SIG-M5 (cell line): Measurements from ENCODE around the gene LIPC.
A peak's percentile ranks its signal among the peaks of the same experiment; 100 is the strongest.

Source experiments
- DNase-seq: peaks from one replicate; lab custom pipeline; 2025; lab: John Stamatoyannopoulos, UW

The LIPC gene

DNA sequence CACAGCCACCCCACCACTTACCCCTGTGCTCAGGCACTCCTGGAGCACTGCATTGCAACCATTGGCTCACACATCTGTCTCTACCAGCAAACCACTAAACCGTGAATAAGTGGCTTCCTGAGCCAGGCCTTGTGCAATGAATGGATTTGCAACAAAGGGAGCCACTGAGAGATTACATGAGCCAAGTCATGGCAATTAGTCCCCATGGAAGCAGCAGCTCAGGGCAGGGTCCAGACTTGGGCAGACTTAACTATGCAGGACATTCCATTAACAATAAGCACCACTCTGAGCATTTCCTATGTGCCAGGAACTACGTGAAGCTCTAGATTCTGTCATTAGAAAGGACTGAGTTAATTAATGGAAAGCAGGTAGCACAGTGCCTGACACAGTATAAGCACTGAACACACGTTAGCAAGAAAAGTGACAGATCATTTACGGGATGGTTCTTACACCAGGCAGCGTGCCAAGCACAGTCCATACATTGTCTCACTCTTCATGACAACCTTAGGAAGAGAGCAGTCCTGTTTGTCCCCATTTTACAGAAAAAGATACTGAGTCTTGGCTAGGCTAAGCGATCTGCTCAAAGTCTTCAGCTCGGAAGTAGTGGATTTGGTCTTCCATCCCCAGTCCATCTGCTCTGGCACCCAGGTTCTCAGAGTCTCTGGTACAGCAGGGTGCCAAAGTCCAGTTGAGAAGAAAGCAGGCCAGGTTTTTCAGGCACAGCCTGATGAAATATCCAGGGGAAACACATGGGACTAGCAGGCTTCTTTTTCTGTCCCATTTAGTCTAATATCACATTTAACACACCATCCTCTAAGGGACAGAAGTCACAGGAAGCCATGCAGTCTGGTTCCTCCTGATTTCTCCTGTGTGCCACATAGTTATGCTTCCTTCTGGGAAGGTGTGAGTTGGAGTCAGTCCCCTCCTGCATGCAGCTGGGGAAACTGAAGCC is 44.1 kb downstream of the LIPC start:
- no peak for DNase-seq

DNA sequence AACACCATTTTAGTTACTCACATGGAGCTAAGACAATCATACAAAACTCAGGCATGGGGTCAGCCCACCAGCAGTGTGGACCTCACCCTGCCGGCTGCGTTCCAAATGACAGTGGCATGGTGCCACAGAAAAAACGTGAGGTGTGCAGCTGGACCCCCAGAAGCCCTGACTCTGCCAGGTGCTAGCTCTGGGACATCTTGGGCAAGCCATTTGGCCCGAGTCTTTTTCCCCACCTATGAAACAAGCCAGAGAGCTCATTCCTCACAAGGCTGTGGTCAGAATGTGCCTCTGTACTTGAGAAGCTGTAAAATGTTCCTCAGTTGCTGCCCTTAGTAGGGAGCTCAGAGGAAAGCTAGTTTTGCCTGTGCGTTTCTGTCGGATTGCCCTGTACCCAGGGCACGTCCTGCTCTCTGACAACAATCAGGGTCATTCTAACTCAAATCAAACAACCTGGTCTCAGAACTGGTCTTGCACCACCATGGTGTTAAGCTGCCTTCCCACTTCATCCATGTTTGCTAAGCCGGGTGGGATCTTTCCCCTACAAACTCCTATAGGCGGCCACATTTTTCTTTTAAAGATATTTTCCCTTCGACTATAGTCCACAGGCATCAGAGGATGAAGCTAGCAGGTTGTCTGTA is 44.9 kb downstream of the LIPC start:
- no peak for DNase-seq

DNA sequence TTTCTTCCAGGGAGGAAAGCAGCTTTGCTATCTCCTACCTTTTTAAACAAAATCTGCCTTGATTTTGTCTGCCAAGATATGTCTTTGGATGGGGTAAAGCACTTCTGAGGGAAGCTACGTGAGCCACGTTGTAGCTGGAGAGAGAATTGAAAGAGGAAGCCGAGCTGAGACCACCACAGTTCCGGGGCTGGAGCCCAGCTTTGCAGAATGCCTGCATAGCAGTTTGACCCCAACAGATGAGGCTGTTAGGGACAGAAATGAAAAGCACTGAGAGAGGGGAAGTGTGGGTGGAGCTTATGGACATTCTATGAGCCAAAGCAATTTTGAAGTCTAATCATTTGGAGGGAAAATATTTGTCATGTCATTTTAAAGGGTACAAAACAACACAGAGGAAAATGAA is 45.4 kb downstream of the LIPC start:
- no peak for DNase-seq

DNA sequence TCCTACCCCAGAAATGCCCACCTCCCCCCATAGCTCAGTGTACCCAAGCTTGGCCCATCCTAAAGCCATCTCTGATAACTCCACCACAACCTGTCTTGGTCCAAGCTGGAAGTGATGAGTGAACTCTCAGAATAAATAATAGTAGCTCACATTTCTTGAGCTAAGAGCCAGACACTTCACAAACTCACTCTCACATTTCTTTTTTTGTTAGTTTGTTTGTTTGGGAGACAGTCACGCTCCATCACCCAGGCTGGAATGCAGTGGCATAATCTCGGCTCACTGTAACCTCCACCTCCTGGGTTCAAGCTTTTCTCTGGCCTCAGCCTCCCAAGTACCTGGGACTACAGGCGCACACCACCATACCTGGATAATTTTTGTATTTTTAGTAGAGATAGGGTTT is 46.2 kb downstream of the LIPC start:
- DNase-seq = no peak

- no peak for DNase-seq
Observed at GRCh38 chr15:58478579-58478978, 46.8 kb downstream of the LIPC start.

- no peak for DNase-seq
Observed at GRCh38 chr15:58479941-58480340, 48.1 kb downstream of the LIPC start.

DNA sequence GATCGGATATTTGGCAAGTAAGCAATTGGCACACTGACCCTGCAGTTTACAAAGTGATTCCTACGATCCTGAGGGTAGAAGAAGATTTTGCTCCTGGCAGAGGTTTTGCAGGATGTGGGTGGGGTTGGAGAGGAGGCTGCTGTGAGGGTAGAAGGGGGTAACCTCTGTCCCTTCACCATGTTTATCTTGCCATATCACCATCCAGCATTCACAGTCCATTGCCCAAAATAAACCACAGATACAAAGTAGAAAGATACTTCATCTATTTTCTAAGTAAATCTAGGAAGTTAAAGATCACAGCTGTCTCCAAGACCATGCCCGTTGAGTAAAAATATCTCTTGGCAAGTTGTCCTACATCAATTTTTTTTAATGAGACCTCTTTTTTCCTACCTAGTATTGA is 51.6 kb downstream of the LIPC start:
- DNase-seq = no peak

GRCh38 chr15:58484791-58485600 is 53.2 kb downstream of the LIPC start:
- peak; percentile 6 for DNase-seq

- no peak for DNase-seq
Observed at GRCh38 chr15:58486062-58486461, 54.3 kb downstream of the LIPC start.

DNA sequence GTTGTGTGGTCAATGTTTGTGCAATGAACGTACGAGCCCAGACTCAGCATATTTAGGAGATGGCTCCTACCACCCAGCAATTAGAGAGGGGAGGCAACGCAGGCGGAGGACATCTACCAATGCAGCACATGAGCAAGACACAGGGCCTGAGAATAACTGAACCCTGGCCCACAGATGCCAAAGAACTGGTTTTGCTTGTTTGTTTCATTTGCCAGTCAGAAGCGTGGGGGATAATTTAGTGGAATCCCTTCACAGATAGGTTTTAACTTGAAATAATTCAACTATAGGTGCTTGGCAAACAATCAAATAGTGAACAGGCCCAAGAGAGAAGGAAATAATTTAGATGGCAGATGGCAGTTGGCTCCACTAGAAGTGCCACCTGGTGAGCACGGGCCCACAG is 54.8 kb downstream of the LIPC start:
- DNase-seq = no peak

DNA sequence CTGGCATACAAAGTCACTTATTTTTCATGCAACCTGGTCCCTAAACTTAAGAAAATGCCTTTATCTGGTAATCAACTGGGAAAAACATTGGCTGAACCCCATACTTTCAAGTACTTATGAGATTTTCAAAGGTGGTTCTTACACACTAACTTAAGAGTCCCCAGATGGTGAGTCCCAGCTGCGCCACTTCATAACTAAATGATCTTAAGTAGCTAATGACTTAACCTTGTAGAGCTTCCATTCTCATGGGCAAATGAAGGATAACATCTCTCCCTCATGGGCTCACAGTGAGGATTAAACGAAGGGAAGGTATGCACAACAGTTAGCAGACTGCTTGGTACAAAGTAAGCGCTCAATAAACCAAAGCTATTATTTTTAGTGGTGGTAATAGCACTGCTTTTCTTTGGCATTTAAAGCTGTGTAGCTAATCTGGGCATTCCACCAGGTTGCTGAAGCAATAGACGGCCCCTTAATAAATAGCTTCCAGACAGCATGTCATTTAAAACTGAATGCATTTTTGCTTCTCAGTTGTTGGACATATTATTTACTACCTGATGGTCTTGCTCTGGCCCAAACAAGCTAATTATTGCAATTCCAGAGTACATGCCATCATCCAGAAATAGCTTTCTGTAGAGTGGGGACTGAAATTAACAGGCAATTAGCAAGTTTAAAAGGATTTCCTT is 55.4 kb downstream of the LIPC start:
- no peak for DNase-seq

DNA sequence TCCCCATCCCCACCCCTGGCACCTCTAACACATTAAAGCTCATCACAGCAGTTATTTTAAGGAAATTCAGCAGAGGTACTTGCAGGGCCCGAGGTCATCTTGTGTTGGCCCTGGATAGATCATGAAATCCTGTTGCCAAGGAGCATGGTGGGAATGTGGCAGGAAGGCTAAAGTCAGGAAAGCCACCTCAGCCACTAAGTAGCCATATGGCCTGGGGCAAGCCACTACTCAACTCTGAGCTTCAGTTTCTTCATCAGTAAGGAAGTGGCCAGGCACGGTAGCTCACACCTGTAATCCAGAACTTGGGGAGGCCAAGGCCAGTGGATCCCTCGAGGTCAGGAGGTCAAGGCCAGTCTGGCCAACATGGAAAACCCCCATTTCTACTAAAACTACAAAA is 55.9 kb downstream of the LIPC start:
- DNase-seq = no peak

DNA sequence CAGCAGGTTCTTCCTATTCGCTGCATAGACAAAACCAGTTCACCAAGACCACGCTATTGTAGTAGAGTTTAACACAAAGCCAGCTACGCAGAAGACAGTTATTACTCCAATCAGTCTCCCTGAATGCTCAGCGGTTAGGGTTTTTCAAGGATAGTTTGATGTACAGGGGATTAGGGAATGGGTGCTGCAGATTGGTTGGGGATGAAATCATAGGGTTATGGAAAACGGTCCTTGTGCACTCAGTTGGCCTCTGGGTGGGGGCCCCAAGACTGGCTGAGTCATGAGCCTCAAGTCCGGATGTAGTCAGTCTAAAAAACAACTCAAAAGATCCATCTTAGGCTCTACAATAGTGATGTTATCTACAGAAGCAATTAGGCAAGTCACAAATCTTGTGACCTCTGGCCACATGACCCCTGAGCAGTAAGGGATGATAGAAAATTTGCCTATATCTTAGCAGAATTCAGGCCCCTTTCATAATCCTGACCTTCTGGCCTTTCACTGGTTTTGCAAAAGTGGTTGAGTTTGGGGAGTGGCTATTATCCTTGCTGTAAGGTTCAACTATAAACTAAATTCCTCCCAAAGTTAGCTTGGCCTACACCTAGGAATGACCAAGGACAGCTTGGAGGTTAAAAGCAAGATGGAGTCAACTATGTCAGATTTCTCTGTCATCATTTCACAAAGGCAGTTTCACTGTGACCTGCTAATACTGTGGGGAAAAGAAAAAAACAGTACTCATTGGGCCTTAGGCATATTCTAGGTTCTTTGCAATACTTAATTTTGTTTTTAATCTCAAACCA is 57.7 kb downstream of the LIPC start:
- no peak for DNase-seq

DNA sequence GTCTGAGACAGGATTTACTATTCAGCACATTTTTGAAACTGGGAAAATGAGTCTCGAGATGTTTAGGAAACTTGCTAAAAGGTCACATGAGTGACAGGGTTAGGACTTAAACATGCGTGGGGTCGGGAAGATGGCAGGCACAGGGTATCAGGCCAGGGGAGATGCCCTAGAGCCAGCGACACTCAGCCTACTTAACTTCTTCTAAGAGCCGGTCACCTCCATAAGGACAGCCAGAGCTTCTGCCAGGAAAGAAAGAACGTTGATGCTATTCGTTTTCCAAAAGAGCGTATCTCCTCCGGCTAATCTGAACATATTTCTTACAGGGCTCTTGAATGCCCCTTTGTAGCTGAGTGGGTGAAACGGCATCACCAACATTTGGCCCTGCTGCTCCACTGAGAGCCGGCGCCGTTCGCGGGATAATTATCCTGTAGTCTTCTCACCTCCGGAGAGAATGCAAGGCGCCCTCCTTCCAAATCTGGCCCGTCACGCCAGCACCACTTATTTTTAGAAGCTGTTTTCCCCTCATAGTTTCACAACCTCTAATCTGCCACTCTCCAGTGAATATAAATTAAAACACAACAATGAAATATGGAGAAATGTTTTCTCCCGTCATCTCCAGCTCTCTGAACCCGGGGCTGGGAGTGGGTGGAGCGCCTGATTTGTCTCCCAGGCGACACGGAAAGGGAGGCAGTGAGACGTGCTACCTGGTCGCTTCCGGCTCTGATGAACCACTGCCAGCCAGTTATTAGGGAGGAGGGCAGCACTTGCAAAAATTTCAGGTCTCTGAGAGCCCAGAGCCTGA is 58.5 kb downstream of the LIPC start:
- no peak for DNase-seq

- no peak for DNase-seq
Observed at GRCh38 chr15:58490888-58491473, 59.2 kb downstream of the LIPC start.

DNA sequence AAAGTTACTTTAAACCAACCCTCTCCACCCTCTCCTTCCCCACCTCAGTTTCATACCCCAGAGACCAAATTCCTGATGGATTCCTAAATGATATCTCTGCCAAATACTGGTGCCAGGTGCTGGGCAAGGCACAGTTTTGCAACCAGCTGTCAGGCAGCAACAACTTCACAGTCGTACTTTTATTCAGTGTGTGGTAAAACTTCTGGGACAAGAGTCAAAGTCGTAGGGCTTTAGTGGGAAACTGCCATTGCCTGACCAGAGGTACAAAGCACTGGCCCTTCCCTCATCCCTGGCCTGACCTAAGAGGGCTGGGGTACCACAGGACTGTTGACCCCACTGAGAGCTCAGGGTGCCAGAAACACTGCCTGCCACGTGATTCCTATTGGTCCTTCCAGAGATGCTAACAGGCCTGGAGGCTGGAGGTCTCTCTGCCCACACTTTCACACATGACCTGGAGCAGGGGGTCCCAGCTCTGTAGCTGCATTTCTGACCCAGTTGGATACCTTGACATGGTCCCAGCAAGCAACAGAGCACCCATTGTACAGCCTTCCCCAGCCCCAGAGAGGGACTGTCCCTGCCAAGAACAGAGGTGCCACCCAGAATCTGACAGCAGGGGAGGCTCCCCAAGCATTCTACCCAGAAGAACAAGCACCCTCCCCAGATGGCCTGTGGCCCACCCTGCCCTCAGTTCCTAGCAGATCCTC is 59.9 kb downstream of the LIPC start:
- DNase-seq = no peak

DNA sequence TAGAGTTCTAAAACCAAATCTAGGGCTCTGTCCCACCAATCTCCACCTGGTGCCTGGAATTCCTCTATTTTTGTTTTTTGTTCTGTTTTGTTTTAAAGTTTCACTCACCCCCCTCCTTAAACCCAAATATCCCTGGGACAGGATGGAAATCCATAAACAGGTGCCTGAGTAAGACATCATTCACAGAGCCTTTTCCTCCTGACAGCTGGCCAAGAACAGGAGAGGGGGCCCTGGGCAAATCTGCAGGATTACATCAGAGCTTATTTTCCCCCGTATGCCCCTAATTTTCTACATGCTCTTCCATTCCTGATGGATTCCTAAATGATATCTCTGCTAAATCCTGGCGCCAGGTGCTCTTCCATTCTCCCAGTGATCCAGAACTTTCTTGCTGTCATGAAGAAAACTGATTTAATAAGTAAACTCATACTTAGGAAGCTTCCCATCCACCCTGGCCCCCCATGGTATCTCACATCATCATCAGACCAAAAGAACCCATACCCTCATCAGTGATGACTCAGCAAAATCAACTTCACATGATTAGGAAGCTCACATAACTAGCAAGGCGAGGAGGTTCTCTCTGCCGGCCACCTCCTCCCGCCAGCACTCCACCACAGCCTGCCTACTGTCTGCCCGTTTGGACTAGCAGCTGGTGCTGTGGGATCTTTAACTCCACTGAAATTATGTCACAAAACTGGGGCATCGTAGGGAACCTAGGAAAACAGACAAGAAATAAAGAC is 61.0 kb downstream of the LIPC start:
- no peak for DNase-seq

DNA sequence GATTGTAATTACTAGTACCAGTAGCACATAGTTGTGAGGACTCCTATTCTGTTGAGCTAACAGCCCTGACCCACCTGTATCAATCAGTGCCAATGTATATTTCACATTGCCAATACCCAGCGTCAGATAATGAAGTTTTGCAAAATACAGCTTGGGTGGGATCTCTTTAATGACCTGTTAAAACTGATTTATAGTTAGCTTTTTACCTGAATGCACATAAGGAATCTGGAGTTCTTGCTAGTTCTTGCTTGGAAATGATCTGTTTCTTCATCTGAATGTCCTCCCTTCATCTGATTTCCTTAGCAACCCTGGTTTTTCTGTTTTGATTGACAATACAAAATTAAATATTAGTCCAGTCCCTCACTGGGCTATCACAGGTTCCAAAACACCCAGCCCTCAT is 62.8 kb downstream of the LIPC start:
- DNase-seq = no peak
